Stimulated activated CD8-positive, alpha-beta memory T cell treated with anti-CD3 and anti-CD28 coated beads, Interleukin-7, amount 100 ng/mL, for 24 hours (primary cell): ENCODE results near the gene ZFAND4.
"Not testable (repeated sequence)": the region's sequence is repeated elsewhere in the genome, so short reads cannot be mapped to it uniquely, and the experiment has no call there.

Experiments
- DNase-seq: peaks from one replicate; pipeline ENCODE4 v3.0.0-alpha.2; 2020; ENCODE audit warnings: low read depth

Gene ZFAND4

DNA sequence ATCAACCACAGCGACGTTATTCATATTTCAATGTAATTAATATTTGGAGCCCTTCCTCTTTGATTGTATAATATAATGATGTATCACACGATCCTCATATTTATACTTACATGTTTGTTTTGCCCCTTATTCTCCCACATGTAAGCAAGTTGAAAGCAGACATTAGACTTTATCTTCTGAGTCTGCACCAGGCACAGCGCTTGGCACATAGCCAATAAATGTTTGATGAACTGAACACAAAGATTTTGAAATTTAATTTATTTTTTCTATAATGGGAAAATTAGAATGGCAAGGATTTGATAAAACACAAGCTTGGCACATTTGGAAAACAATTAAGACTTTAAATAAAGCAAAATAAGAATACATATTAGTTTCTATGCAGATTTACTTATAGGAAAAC, 31.6 kb downstream of the ZFAND4 start:
- no peak for DNase-seq

DNA sequence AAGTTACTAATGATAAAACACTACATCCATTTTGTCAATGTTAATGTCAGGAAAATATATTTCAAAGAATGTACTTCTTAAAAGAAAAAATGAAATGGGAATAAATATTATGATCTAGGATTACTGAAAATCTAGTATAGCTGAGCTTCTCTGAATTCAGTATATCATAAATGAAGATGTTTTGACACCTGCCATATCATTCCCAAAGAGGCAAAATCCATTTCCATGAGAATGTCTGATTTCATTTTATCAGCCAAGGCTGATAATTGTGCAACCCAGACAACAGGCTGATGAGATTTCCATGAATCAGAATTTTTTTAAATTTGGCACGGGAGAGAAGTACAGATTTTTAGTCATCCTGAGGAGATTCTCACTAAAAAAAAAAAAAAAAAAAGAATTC, 32.5 kb downstream of the ZFAND4 start:
- no peak for DNase-seq

- DNase-seq, result no peak
Observed at GRCh38 chr10:45627412-45628048, 45.0 kb downstream of the ZFAND4 start.

- DNase-seq, result no peak
Observed at GRCh38 chr10:45625879-45626278, 46.7 kb downstream of the ZFAND4 start.

DNA sequence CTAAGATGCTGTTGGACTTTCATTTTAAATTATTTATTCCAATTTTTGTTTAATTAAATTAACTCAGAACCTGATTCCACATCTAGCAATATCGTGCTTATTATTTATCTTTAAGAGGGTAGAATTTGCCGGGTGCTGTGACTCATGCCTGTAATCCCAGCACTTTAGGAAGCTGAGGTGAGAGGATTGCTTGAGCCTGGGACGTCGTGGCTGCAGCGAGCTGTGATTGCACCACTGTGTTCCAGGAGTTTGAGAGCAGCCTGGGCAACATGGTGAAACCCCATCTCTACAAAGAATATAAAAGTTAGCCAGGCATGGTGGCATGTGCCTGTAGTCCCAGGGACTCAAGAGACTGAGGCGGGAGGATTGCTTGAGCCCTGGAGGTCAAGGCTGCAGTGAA, 47.8 kb downstream of the ZFAND4 start:
- DNase-seq, result no peak

GRCh38 chr10:45614869-45615268, 57.7 kb downstream of the ZFAND4 start:
- no peak for DNase-seq

DNA sequence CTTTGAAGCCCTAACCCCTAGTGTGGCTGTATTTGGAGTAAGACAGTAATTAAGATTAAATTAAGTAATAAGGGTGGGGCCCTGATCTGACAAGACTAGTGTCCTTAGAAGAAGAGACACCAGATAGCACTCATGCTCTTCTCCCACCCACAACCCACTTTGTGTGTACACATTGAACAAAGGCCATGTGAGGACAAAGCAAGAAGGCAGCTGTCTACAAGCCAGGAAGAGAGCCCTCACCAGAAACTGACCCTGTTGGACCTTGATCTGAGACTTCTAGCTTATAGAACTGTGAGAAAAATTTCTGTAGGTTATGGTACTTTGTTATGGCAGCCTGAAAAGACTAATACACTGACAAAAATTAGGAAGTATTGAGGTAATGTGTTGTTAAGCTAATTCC, 59.8 kb downstream of the ZFAND4 start:
- no peak for DNase-seq

DNA sequence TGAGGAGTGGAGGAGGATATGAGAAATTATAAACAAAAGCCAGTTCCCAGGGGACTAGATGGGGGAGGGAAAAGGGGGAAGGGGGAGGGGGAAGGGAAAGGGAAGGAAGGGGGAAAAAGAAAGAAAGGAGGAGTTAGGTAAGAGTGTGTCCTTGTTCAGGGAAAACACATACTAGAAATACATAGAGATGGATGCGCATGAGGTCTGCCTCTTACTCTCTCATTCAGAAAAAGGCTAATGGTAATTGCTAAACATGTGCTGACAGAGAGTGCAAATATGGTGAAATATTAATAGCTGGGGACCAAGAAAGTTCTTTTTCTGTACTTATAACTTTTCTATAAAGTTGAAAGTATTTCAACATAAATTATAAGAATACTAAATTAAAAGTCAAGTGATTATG, 64.5 kb downstream of the ZFAND4 start:
- no peak for DNase-seq

DNA sequence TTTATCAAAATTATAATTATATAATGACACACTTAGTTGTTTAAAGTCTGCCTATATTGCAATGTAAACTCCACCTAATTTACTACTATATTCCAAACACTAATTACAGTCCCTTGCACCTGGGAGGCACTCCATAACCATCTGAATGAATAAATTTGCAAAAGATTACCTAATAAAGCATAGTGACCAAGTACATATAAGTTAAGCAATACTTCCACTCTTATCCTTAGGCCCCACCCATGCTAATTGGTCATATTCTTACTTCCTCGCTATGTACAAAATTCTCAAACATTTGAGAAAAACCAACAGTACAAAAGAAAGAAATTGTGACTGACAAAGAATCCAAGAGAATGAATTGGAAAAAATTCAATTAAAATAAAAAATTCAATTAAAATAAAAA, 65.3 kb downstream of the ZFAND4 start:
- DNase-seq, result no peak

DNA sequence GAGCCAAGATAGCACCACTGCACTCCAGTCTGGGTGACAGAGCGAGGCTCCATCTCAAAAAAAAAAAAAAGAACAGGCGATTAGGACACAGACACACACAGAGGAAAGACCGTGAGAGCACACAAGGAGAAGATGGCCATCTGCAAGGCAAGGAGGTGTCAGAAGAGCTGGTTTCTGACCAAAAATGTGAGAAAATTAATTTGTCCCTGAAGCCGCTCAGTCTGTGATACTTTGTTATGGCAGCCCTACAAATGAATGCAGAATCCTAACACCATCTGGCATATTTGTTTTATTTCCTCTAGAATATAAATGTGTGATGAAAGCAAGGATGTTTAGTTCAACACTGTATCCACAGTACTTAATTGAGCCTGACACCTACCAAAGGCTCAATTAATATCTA, 69.7 kb downstream of the ZFAND4 start:
- no peak for DNase-seq

DNA sequence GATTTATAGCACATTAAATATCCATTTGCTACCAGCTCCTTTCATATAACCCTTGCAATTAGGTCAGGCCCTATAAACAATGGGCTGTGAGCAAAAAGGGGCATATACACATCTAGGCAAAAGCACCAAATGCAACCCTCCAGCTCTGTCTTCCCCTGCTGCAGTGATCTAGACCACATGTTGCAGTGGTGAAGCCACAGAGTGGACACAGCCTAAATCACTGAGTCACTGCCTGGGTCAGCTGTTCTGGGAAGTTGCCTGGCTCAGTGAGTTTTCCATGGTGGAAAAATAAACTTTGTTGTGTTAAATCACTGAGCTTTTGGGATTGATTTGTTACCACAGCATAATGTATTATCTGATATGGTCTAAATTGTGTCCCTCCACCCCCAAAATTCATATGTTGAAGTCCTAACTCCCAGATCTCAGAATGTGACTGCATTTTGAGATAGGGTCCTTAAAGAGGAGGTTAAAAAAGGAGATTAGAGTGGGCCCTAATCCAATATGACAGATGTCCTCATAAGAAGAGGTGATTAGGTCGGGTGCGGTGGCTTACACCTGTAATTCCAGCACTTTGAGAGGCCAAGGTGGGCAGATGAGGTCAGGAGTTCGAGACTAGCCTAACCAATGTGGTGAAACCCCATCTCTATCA, 70.4 kb downstream of the ZFAND4 start:
- DNase-seq, result no peak

GRCh38 chr10:45601254-45601930, 71.2 kb downstream of the ZFAND4 start:
- DNase-seq, result not testable (repeated sequence)

DNA sequence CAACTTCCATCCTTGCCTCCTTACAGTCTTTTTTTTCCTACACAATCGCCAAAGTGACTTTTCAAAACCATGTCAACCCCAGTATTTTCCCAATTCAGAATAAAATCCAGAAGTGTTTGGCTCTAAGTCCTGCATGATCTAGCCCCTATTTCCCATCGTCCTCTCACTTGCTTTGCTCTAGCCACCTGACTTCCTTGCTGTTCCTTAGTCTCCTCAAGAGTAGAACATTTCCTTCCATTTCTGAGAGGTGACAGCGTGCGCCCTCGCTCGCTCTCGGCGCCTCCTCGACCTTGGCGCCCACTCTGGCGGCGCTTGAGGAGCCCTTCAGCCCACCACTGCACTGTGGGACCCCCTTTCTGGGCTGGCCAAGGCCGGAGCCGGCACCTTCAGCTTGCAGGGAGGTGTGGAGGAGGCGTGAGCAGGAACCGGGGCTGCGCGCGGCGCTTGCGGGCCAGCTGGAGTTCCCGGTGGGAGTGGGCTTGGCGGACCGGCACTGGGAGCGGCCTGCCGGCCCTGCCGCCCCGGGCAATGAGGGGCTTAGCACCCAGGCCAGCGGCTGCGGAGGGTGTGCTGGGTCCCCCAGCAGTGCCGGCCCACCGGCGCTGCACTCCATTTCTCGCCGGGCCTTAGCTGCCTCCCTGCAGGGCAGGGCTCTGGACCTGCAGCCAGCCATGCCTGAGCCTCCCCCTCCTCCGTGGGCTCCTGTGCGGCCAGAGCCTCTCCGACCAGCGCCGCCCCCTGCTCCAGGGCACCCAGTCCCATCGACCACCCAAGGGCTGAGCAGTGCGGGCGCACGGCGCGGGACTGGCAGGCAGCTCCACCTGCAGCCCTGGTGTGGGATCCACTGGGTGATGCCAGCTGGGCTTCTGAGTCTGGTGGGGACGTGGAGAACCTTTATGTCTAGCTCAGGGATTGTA, 72.0 kb downstream of the ZFAND4 start:
- not testable (repeated sequence) for DNase-seq

- no peak for DNase-seq
Observed at GRCh38 chr10:45599646-45600045, 72.9 kb downstream of the ZFAND4 start.

DNA sequence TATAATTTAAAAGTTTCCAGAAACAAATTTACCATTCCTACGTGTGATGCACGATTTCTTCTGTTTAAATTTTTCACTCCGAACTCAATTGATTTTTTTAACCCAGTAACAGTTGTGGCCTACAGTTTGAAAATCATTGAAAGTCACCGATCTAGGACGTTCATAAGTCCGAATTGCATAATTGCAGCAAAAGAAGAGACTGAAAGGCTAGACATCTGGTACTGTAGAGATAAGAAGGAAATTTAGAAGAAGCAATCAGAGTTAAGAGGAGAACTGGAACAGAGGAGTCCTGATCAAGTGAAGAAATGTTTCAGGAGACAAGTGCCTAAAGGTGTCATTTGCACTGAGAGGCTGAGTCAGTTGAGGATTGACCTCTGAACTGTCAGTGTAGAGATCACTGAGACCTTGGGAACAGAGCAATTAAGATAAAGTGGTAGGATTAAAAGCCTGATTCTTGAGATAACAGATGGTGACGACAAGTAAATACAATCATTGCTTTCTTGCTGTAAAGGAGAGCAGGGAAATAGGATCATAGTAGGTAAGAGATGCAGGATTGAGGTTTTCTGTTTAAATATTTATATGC, 73.5 kb downstream of the ZFAND4 start:
- DNase-seq, result no peak

- no peak for DNase-seq
Observed at GRCh38 chr10:45596526-45596925, 76.0 kb downstream of the ZFAND4 start.

- peak; percentile 71 for DNase-seq
Observed at GRCh38 chr10:45594276-45595157, 78.1 kb downstream of the ZFAND4 start.

DNA sequence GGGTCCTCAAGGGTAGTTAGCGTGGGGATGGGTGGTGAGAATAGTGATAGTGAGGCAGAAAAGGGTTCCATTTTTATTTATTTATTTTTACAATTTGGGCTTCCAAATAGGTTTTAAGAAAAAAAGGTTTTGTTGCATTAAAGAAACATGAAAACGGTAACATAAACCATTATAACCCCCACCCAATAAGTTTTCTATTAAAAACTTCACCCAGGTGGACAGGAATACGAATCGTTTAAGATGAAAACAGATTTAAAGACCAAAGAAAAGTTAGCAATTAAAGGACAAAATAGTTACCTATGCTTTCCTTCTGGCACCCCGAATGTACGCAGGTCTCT, 78.7 kb downstream of the ZFAND4 start:
- DNase-seq, result no peak

DNA sequence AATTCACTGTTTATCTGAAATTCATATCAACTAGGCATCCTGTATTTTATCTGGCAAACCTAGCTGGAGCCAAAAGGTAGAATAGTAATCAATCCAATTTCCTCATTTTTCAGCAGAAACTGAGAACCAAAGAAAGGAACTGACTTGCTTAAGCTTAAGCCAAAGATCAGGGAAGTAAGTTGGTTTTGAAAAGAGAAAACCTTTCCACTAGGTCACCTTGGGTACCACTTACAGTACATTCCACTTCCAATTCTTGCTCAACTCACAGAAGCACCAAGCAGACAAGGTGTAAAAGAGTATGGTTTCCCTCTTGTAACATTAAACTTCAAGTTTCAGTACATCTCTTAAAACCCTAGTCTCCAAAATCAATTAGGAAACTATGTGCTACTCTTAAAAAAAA, 79.6 kb downstream of the ZFAND4 start:
- DNase-seq, result no peak

DNA sequence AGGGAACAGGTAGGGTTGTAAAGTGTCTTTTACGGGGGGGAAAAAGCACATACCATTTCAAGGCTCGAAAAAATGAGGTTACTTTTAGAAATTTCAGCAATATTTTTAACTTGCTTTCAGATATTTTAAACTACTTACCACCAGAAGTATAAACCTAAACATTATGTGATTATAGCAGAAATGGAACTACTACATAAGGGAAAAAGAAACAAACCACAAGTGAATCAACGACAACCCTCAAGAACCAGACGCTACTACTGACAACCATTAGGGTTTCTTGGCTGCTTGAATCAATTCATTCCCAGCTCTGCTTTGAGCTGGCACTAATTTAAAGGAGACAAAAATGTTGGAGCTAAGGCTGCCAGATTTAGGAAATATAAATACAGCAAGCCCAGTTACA, 80.1 kb downstream of the ZFAND4 start:
- DNase-seq, result no peak

DNA sequence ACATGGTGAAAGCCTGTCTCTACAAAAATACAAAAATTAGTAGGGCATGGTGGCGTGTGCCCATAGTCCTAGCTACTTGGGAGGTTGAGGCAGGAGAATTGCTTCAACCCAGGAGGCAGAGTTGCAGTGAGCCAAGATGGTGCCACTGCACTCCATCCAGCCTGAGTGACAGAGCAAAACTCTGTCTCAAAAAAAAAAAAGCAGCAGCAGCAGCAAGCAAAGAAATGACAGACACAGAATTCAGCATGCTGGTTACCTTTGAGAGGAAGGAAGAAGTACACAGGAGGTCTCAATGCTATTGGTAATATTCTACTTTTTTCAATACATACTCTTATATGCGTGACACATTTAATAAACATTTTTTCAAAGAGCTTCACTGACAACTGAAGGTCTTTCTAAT, 81.3 kb downstream of the ZFAND4 start:
- DNase-seq, result no peak
